Neural progenitor cell (in vitro differentiated cells): ENCODE data around the gene CXCL1.

ENCODE experiments used
- CTCF ChIP-seq: fragments of 200-600 bp; sonication (generic); IDR thresholded peaks from 2 replicates; pipeline ENCODE4 v1.5.1; 2017; ENCODE audit warnings: antibody characterized with exemption, mild to moderate bottlenecking
- EZH2 ChIP-seq: fragments of 200-600 bp; sonication (generic); IDR thresholded peaks from 2 replicates; pipeline ENCODE4 v1.6.1; 2017; ENCODE audit warnings: antibody characterized with exemption, mild to moderate bottlenecking, moderate library complexity
- EZH2phosphoT487 ChIP-seq: fragments of 200-600 bp; sonication (generic); IDR thresholded peaks from 2 replicates; pipeline ENCODE4 v1.6.1; 2017; ENCODE audit warnings: antibody characterized with exemption

- TF ChIP-seq CTCF, result no peak
- no peak for TF ChIP-seq EZH2
- no peak for TF ChIP-seq EZH2phosphoT487
Measured at GRCh38 chr4:73875401-73875800, 6.2 kb downstream of the CXCL1 start.
